ENCODE measurements around the gene TRIM14.
A peak's percentile ranks its signal among the peaks of the same experiment; 100 is the strongest.
"Not testable (repeated sequence)": the region's sequence is repeated elsewhere in the genome, so short reads cannot be mapped to it uniquely, and the experiment has no call there.

TRIM14 gene

GRCh38 chr9:98104445-98104881 lies 14.6 kb downstream of the TRIM14 start:
- no peak for DNase-seq

- no peak for DNase-seq
These were observed 17.2 kb downstream of the TRIM14 start for GRCh38 chr9:98101868-98102273.

- DNase-seq: no peak
These were observed 17.6 kb downstream of the TRIM14 start for GRCh38 chr9:98101416-98101815.

- no peak for DNase-seq
These were observed 18.6 kb downstream of the TRIM14 start for GRCh38 chr9:98100456-98100855.

- no peak for DNase-seq
These were observed 19.1 kb downstream of the TRIM14 start for GRCh38 chr9:98099898-98100297.

GRCh38 chr9:98099346-98099745 lies 19.7 kb downstream of the TRIM14 start:
- no peak for DNase-seq

GRCh38 chr9:98097836-98098235 lies 21.2 kb downstream of the TRIM14 start:
- no peak for DNase-seq

- DNase-seq: no peak
These were observed 22.9 kb downstream of the TRIM14 start for GRCh38 chr9:98096091-98096490.

GRCh38 chr9:98095401-98095800 lies 23.6 kb downstream of the TRIM14 start:
- DNase-seq: no peak

- DNase-seq: no peak
These were observed 24.2 kb downstream of the TRIM14 start for GRCh38 chr9:98094851-98095250.

GRCh38 chr9:98094316-98094715 lies 24.7 kb downstream of the TRIM14 start:
- no peak for DNase-seq

GRCh38 chr9:98092613-98092931 lies 26.4 kb downstream of the TRIM14 start:
- DNase-seq: no peak

- peak; percentile 39 for DNase-seq
These were observed 27.0 kb downstream of the TRIM14 start for GRCh38 chr9:98091735-98092612.

- not testable (repeated sequence) for DNase-seq
These were observed 28.3 kb downstream of the TRIM14 start for GRCh38 chr9:98090674-98091073.

GRCh38 chr9:98087420-98088354 lies 31.3 kb downstream of the TRIM14 start:
- DNase-seq: peak; percentile 52

- DNase-seq: no peak
These were observed 32.6 kb downstream of the TRIM14 start for GRCh38 chr9:98086461-98086860.

GRCh38 chr9:98085944-98086343 lies 33.1 kb downstream of the TRIM14 start:
- DNase-seq: no peak

GRCh38 chr9:98085058-98085457 lies 34.0 kb downstream of the TRIM14 start:
- DNase-seq: no peak

- peak; percentile 27 for DNase-seq
These were observed 34.6 kb downstream of the TRIM14 start for GRCh38 chr9:98084396-98084795.

GRCh38 chr9:98083566-98084183 lies 35.3 kb downstream of the TRIM14 start:
- no peak for DNase-seq

- no peak for DNase-seq
These were observed 35.9 kb downstream of the TRIM14 start for GRCh38 chr9:98083061-98083501.

GRCh38 chr9:98081477-98082219 lies 37.4 kb downstream of the TRIM14 start:
- no peak for DNase-seq

Measured in fibroblast of skin of scalp (primary cell).